HepG2 (cell line): ENCODE data around the gene WDR41. TPM values are rescaled to one million over a fixed set of nuclear protein-coding genes. Genes with fewer than 3 reads are reported as not detected.

Source experiments
- ATAC-seq: fragments of 200-7000 bp; cut with Tn5 transposase; 3 replicates; pipeline ENCODE4 v1.9.1; 2020; ENCODE audit warnings: mild to moderate bottlenecking, moderate library complexity
- BruUV-seq: library from RNA; stranded (reverse); fragments of 400-500 nt; replicated peaks from 2 replicates; lab custom pipeline; 2021; lab: Mats Ljungman, UMichigan
- CTCF ChIA-PET: fragments of 300-600 bp; formaldehyde crosslinking; extraction: SDS; loops from one replicate; lab custom pipeline; 2021; ENCODE audit warnings: low total read pairs, inconsistent platforms, low intra/inter-chr PET ratio; lab: Yijun Ruan, JAX
- POLR2A ChIA-PET: fragments of 350-600 bp; sonication (Branson Sonifier 250); formaldehyde crosslinking; loops from one replicate; lab custom pipeline; 2020; ENCODE audit warnings: antibody characterized with exemption, inconsistent platforms; lab: Yijun Ruan, JAX
- DNase-seq: peaks from one replicate; pipeline ENCODE4 v3.0.0-alpha.2; 2015; ENCODE audit warnings: low spot score
- FAIRE-seq: peaks from 3 replicates; lab custom pipeline; 2011; peaks lifted over from hg19 to GRCh38; lab: Jason Lieb, UNC
- H2AFZ ChIP-seq: one replicate; pipeline ENCODE4 v1.6.1; 2011; ENCODE audit warnings: low read length, inconsistent platforms
- H3K27ac ChIP-seq: fragments of 300-600 bp; 3 replicates; pipeline ENCODE4 v1.8.0; 2011; ENCODE audit warnings: mixed run types, mild to moderate bottlenecking, mixed read lengths, low read length, inconsistent platforms; ENCODE audit not compliant: insufficient read depth; ENCODE audit errors: extremely low read length
- H3K27me3 ChIP-seq, 2 experiments: fragments of 200-600 bp in 1 of 2; 2 replicates in 1 of 2; 3 replicates in 1 of 2; pipeline versions ENCODE4 v1.6.0 to v1.8.0; 2011; ENCODE audit warnings: low read length in 2 of 2, mild to moderate bottlenecking in 2 of 2, moderate library complexity in 2 of 2, inconsistent platforms in 1 of 2; ENCODE audit not compliant: insufficient read depth in 2 of 2, control insufficient read depth in 1 of 2
- H3K36me3 ChIP-seq, 2 experiments: fragments of 200-600 bp in 1 of 2; replicated peaks in 1 of 2; 2 replicates in 1 of 2; 3 replicates in 1 of 2; pipeline versions ENCODE4 v1.5.1 to v1.8.0; 2011; ENCODE audit warnings: low read length in 2 of 2, inconsistent platforms in 1 of 2; ENCODE audit not compliant: insufficient read depth in 2 of 2, control insufficient read depth in 1 of 2
- H3K4me1 ChIP-seq: 2 replicates; pipeline ENCODE4 v1.5.1; 2012; ENCODE audit warnings: low read length, inconsistent platforms; ENCODE audit not compliant: insufficient read depth
- H3K4me2 ChIP-seq: 2 replicates; pipeline ENCODE4 v1.6.0; 2011; ENCODE audit warnings: low read depth, low read length, inconsistent platforms
- H3K4me3 ChIP-seq, 3 experiments: fragments of 200-600 bp in 1 of 3; sonication (generic), shearing (Covaris generic) in 1 of 3; replicated peaks in 1 of 3; 2 replicates each; pipeline ENCODE4 v1.5.1; 2011 to 2016; ENCODE audit warnings: low read length in 3 of 3, inconsistent platforms in 2 of 3, low read depth in 2 of 3, mild to moderate bottlenecking in 2 of 3, control low read depth in 1 of 3, mixed read lengths in 1 of 3; ENCODE audit not compliant: insufficient read depth in 1 of 3
- H3K79me2 ChIP-seq: one replicate; pipeline ENCODE4 v1.6.1; 2011; ENCODE audit warnings: low read length, inconsistent platforms; ENCODE audit not compliant: insufficient read depth
- H3K9ac ChIP-seq: 2 replicates; pipeline ENCODE4 v1.6.0; 2011; ENCODE audit warnings: mild to moderate bottlenecking, low read depth, low read length, inconsistent platforms; ENCODE audit not compliant: insufficient read depth
- H3K9me3 ChIP-seq: 2 replicates; pipeline ENCODE4 v1.5.1; 2012; ENCODE audit warnings: mild to moderate bottlenecking, low read length
- H4K20me1 ChIP-seq: 2 replicates; pipeline ENCODE4 v1.6.0; 2011; ENCODE audit warnings: inconsistent platforms, mild to moderate bottlenecking, low read length, moderate library complexity; ENCODE audit not compliant: insufficient read depth
- ATF7-NPFF ChIP-seq: sonication (generic); formaldehyde crosslinking; IDR thresholded peaks from 2 replicates; pipeline ENCODE4 v1.8.1; 2023; ENCODE audit warnings: mild to moderate bottlenecking, low read depth, missing genetic modification reagents, moderate library complexity
- DDIT3 ChIP-seq: sonication (generic); formaldehyde crosslinking; IDR thresholded peaks from 2 replicates; pipeline ENCODE4 v1.4.0; 2020; ENCODE audit warnings: mild to moderate bottlenecking, missing genetic modification reagents
- KDM2A ChIP-seq: sonication (generic); formaldehyde crosslinking; IDR thresholded peaks from 2 replicates; pipeline ENCODE4 v1.4.0; 2020; ENCODE audit warnings: low read depth, missing genetic modification reagents, borderline replicate concordance
- KLF13 ChIP-seq: sonication (generic); formaldehyde crosslinking; IDR thresholded peaks from 2 replicates; pipeline ENCODE4 v1.4.0; 2020; ENCODE audit warnings: mild to moderate bottlenecking, missing genetic modification reagents
- NAIF1 ChIP-seq: sonication (generic); formaldehyde crosslinking; IDR thresholded peaks from 2 replicates; pipeline ENCODE4 v1.5.0; 2020; ENCODE audit warnings: mild to moderate bottlenecking, missing genetic modification reagents, borderline replicate concordance
- NFIB ChIP-seq: sonication (generic); formaldehyde crosslinking; IDR thresholded peaks from 2 replicates; pipeline ENCODE4 v1.9.0; 2021; ENCODE audit warnings: missing genetic modification reagents, mild to moderate bottlenecking, borderline replicate concordance
- RFX1 ChIP-seq: fragments of 450-650 bp; IDR thresholded peaks from 2 replicates; pipeline ENCODE4 v1.6.1; 2017
- WGBS: methylation state at CpG from one replicate; pipeline ENCODE4 v1.1.6; 2017; ENCODE audit warnings: low lambda C conversion rate; 5-methylcytosine and 5-hydroxymethylcytosine counted together
- in situ Hi-C: cut with HindIII; loops from 2 replicates; pipeline ENCODE4 v1.10.0; 2017; ENCODE audit warnings: low pct_unique_long_range_greater_than_20kb; ENCODE audit not compliant: extremely low pct_ligation_motif_present
- intact Hi-C: fragments of 100-400 bp; cut with micrococcal nuclease; formaldehyde crosslinking; loops from one replicate; pipeline ENCODE4 v1.10.0; 2022; ENCODE audit not compliant: unreplicated experiment
- polyA plus RNA-seq, 8 experiments: library from polyadenylated mRNA; depleted of rRNA in 3 of 8; stranded (reverse) in 7 of 8; unstranded in 1 of 8; fragments of >200 nt; fragmentation: Illumina TruSeq in 4 of 8; extraction: Trizol in 4 of 8; gene quantifications; 2 replicates each; pipeline versions ENCODE4 v1.2.1 to v1.2.3, GENCODE V29; 2011 to 2016; ENCODE audit warnings: low read depth in 4 of 8, missing spikeins in 1 of 8, mixed read lengths in 1 of 8; ENCODE audit not compliant: insufficient read depth in 1 of 8
- total RNA-seq, 5 experiments: library from RNA; depleted of rRNA; stranded (reverse); fragments of >200 nt; fragmentation: Illumina TruSeq; extraction: Trizol; gene quantifications; 2 replicates each; pipeline ENCODE4 v1.2.3, GENCODE V29; 2016; ENCODE audit warnings: low read depth in 1 of 5
- TF ChIP-seq, protein P1 (sequence below): sonication (generic); formaldehyde crosslinking; IDR thresholded peaks from 2 replicates; pipeline ENCODE4 v1.4.0; 2020; ENCODE audit warnings: missing genetic modification reagents, borderline replicate concordance
- TF ChIP-seq, protein P2 (sequence below): sonication (generic); formaldehyde crosslinking; IDR thresholded peaks from 2 replicates; pipeline ENCODE4 v1.4.0; 2020; ENCODE audit warnings: missing genetic modification reagents
- TF ChIP-seq, protein P3 (sequence below): sonication (generic); formaldehyde crosslinking; IDR thresholded peaks from 2 replicates; pipeline ENCODE4 v1.5.1; 2020; ENCODE audit warnings: mild to moderate bottlenecking, missing genetic modification reagents, moderate library complexity

Gene WDR41
- total and polyA plus RNA-seq, 2 of the 13 experiments (the other 11 are each of a cell fraction or from before 2014, with no cell fraction given): 18.9 to 39.3 TPM

- intact Hi-C loops: no loop called here
- 24% methylated on average over 6 of the region's 10 CpGs for WGBS
- Histone ChIP-seq H3K27ac (no peak overlapping the region), H3K27me3 (peaks cover 0 to 7% of the 10 kb centered on the region in 2 experiments; a peak in 2 of 5 replicates), H3K4me1 (no peaks in the 10 kb centered on the region), H4K20me1 (no peaks in the 10 kb centered on the region), H3K36me3 (no peaks in the 10 kb centered on the region), H3K9me3 (no peaks in the 10 kb centered on the region), H3K79me2 (no peaks in the 10 kb centered on the region), H2AFZ (no peak overlapping the region), H3K4me2 (no peak overlapping the region), H3K9ac (no peak overlapping the region), H3K4me3 (no peak overlapping the region)
- ATAC-seq: no peak
- TF ChIP-seq, protein P1, sequence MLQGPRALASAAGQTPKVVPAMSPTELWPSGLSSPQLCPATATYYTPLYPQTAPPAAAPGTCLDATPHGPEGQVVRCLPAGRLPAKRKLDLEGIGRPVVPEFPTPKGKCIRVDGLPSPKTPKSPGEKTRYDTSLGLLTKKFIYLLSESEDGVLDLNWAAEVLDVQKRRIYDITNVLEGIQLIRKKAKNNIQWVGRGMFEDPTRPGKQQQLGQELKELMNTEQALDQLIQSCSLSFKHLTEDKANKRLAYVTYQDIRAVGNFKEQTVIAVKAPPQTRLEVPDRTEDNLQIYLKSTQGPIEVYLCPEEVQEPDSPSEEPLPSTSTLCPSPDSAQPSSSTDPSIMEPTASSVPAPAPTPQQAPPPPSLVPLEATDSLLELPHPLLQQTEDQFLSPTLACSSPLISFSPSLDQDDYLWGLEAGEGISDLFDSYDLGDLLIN: no peak
- TF ChIP-seq RFX1: peak; percentile 36
- FAIRE-seq: no peak
- in situ Hi-C loops: no loop called here
- ChIA-PET CTCF (no interaction called here), POLR2A (no interaction called here)
- DNase-seq: no peak
- BruUV-seq: no TSS peak
Observed at GRCh38 chr5:77409870-77410621, 82.1 kb downstream of the WDR41 start.

GRCh38 chr5:77407152-77407551, 85.0 kb downstream of the WDR41 start:
- WGBS: 57% methylated on average over 3 of the region's 10 CpGs
- H3K4me2 ChIP-seq: no peak overlapping the region
- TF ChIP-seq, protein P2, sequence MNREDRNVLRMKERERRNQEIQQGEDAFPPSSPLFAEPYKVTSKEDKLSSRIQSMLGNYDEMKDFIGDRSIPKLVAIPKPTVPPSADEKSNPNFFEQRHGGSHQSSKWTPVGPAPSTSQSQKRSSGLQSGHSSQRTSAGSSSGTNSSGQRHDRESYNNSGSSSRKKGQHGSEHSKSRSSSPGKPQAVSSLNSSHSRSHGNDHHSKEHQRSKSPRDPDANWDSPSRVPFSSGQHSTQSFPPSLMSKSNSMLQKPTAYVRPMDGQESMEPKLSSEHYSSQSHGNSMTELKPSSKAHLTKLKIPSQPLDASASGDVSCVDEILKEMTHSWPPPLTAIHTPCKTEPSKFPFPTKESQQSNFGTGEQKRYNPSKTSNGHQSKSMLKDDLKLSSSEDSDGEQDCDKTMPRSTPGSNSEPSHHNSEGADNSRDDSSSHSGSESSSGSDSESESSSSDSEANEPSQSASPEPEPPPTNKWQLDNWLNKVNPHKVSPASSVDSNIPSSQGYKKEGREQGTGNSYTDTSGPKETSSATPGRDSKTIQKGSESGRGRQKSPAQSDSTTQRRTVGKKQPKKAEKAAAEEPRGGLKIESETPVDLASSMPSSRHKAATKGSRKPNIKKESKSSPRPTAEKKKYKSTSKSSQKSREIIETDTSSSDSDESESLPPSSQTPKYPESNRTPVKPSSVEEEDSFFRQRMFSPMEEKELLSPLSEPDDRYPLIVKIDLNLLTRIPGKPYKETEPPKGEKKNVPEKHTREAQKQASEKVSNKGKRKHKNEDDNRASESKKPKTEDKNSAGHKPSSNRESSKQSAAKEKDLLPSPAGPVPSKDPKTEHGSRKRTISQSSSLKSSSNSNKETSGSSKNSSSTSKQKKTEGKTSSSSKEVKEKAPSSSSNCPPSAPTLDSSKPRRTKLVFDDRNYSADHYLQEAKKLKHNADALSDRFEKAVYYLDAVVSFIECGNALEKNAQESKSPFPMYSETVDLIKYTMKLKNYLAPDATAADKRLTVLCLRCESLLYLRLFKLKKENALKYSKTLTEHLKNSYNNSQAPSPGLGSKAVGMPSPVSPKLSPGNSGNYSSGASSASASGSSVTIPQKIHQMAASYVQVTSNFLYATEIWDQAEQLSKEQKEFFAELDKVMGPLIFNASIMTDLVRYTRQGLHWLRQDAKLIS (CRISPR knock-in tag): no peak
- TF ChIP-seq DDIT3: no peak
- no peak for TF ChIP-seq NAIF1 (CRISPR knock-in tag)
- TF ChIP-seq, protein P3, sequence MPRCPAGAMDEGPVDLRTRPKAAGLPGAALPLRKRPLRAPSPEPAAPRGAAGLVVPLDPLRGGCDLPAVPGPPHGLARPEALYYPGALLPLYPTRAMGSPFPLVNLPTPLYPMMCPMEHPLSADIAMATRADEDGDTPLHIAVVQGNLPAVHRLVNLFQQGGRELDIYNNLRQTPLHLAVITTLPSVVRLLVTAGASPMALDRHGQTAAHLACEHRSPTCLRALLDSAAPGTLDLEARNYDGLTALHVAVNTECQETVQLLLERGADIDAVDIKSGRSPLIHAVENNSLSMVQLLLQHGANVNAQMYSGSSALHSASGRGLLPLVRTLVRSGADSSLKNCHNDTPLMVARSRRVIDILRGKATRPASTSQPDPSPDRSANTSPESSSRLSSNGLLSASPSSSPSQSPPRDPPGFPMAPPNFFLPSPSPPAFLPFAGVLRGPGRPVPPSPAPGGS (CRISPR knock-in tag): no peak
- no peak for TF ChIP-seq KDM2A (CRISPR knock-in tag)
- no peak for TF ChIP-seq KLF13 (CRISPR knock-in tag)
- TF ChIP-seq ATF7-NPFF (CRISPR knock-in tag): no peak
- no peak for TF ChIP-seq NFIB (CRISPR knock-in tag)

More at GRCh38 chr5:77407152-77407551, 85.0 kb downstream of the WDR41 start:
- no peaks in the 10 kb centered on the region for H3K79me2 ChIP-seq
- peaks cover 0 to 7% of the 10 kb centered on the region in 2 experiments; a peak in 2 of 5 replicates for H3K27me3 ChIP-seq
- H3K9ac ChIP-seq: no peak overlapping the region
- H3K4me3 ChIP-seq: no peak overlapping the region
- ATAC-seq: no peak
- no peak for FAIRE-seq
- H2AFZ ChIP-seq: no peak overlapping the region
- no peaks in the 10 kb centered on the region for H3K36me3 ChIP-seq
- in situ Hi-C loops: no loop called here
- no peaks in the 10 kb centered on the region for H3K4me1 ChIP-seq
- no peaks in the 10 kb centered on the region for H3K9me3 ChIP-seq
- ChIA-PET CTCF (no interaction called here), POLR2A (no interaction called here)
- intact Hi-C loops: no loop called here
- no peak for DNase-seq
- H3K27ac ChIP-seq: no peak overlapping the region
- H4K20me1 ChIP-seq: no peaks in the 10 kb centered on the region
- no TSS peak for BruUV-seq
